Skeletal muscle tissue (tissue), 4 donors: ENCODE results near the gene DPP3. TPM values are rescaled to one million over a fixed set of nuclear protein-coding genes. Genes with fewer than 3 reads are reported as not detected.
A peak's percentile ranks its signal among the peaks of the same experiment; 100 is the strongest.
"Not testable (repeated sequence)": the region's sequence is repeated elsewhere in the genome, so short reads cannot be mapped to it uniquely, and the experiment has no call there.

Experiments used
- H3K27ac ChIP-seq: one replicate; pipeline ENCODE4 v1.7.0; 2013; ENCODE audit warnings: mild to moderate bottlenecking, low read depth, low read length, inconsistent platforms
- H3K27me3 ChIP-seq, 3 donors: one replicate each; pipeline ENCODE4 v1.7.0; 2013; ENCODE audit warnings: low read length in 3 of 3; ENCODE audit not compliant: control insufficient read depth in 3 of 3, insufficient read depth in 3 of 3
- H3K36me3 ChIP-seq, 3 donors: one replicate each; pipeline ENCODE4 v1.7.0; 2013; ENCODE audit warnings: low read length in 3 of 3; ENCODE audit not compliant: control insufficient read depth in 3 of 3, insufficient read depth in 3 of 3
- H3K4me1 ChIP-seq, 3 donors: one replicate each; pipeline ENCODE4 v1.7.0; 2013; ENCODE audit warnings: low read length in 3 of 3, mild to moderate bottlenecking in 3 of 3; ENCODE audit not compliant: control insufficient read depth in 3 of 3, insufficient read depth in 3 of 3
- H3K4me3 ChIP-seq, 3 donors: one replicate each; pipeline ENCODE4 v1.7.0; 2013; ENCODE audit warnings: low read length in 3 of 3
- H3K9ac ChIP-seq, 3 donors: one replicate each; pipeline ENCODE4 v1.7.0; 2013; ENCODE audit warnings: low read length in 3 of 3, mild to moderate bottlenecking in 3 of 3, moderate library complexity in 2 of 3, low read depth in 1 of 3
- H3K9me3 ChIP-seq, 3 donors: one replicate each; pipeline ENCODE4 v1.7.0; 2013; ENCODE audit warnings: low read length in 3 of 3; ENCODE audit not compliant: control insufficient read depth in 3 of 3
- total RNA-seq: library from RNA; depleted of rRNA; stranded (reverse); fragments of >200 nt; gene quantifications from one replicate; pipeline ENCODE4 v1.2.3, GENCODE V29; 2014
- donor health status: Osteomylitis.

The DPP3 gene
- total RNA-seq, 1 donor from 2014 or later: 26.1 TPM

DNA sequence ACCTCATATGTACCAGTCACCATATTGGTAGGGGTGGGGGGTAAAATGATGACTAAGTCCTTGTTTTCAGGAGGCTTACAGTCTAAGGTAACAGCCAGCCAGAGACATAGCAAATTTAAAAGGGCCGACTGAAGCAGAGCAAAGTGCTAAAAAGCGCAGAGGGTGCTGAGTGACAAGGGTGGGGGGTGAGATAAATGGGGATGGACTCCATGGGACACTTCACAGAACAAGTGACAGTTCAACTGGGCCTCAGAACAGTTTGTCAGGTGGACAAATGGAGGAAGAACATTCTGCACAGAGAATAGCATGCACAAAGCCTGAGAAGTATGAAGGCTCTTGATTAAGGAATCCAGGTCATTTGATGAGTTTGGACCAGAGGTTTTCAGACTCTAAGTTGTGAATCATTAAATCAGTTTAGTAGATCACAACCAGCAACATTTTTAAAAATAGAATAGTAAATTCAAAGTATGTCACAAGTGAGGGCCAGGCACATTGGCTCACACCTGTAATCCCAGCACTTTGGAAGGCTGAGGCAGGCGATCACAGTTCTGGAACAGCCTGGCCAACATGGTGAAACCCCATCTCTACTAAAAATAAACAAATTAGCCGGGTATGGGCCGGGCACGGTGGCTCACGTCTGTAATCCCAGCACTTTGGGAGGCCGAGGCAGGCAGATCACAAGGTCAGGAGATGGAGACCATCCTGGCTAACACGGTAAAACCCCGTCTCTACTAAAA, 44.2 kb downstream of the DPP3 start:
- no peaks in the 10 kb centered on the region for H3K9me3 ChIP-seq
- no peaks in the 10 kb centered on the region for H3K27me3 ChIP-seq
- H3K4me1 ChIP-seq: peaks cover 4 to 9% (median 5%) of the 10 kb centered on the region in 3 donors
- no peak overlapping the region for H3K9ac ChIP-seq
- H3K27ac ChIP-seq: peak overlapping the region; percentile 56
- no peak overlapping the region for H3K4me3 ChIP-seq
- peaks cover 17 to 38% (median 36%) of the 10 kb centered on the region in 3 donors for H3K36me3 ChIP-seq

DNA sequence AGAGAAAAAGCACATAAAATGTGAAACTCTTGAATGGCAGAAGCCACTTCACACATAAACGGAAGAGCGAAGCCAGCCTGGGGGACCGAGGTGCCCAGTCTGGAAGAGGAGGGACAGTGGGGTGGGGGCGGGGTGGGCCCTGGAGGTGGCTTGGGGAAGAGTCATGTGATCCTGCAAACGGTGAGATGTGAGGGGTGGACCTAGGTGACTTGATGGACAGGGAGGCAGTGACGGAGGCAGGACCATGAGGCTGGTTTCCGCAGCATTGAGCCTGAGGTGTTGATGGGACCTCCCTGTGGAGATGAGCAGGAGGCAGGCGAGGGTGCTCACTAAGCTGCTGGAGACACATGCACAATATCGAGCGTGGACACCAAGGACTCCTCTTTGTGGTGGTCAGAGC, 48.8 kb downstream of the DPP3 start:
- Histone ChIP-seq H3K36me3 (peaks cover 13 to 20% (median 13%) of the 10 kb centered on the region in 3 donors), H3K4me3 (no peak overlapping the region), H3K27me3 (no peaks in the 10 kb centered on the region), H3K4me1 (peaks cover 5 to 16% (median 6%) of the 10 kb centered on the region in 3 donors), H3K9me3 (no peaks in the 10 kb centered on the region), H3K9ac (no peak overlapping the region), H3K27ac (no peak overlapping the region)

DNA sequence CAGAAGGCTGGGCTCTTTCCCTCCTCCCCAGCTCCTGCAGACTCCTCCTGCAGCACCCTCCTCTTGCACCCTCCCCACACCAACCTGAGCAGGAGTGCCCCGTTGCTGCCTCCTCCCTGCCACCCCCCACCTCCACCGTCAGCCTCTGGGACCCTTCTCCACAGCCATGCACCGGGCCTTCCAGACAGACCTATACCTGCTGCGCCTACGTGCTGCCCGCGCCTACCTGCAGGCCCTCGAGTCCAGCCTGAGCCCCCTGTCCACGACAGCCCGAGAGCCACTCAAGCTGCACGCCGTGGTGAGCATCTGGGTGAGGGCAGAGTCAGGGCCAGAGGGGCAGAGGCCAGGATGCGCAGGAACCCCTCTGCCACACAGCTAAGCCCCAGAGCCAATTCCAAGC, 49.4 kb downstream of the DPP3 start:
- Histone ChIP-seq H3K9me3 (no peaks in the 10 kb centered on the region), H3K4me3 (no peak overlapping the region), H3K27me3 (no peaks in the 10 kb centered on the region), H3K4me1 (peaks cover 0 to 11% (median 3%) of the 10 kb centered on the region in 3 donors), H3K36me3 (peaks cover 13 to 20% (median 13%) of the 10 kb centered on the region in 3 donors), H3K27ac (no peak overlapping the region), H3K9ac (no peak overlapping the region)

DNA sequence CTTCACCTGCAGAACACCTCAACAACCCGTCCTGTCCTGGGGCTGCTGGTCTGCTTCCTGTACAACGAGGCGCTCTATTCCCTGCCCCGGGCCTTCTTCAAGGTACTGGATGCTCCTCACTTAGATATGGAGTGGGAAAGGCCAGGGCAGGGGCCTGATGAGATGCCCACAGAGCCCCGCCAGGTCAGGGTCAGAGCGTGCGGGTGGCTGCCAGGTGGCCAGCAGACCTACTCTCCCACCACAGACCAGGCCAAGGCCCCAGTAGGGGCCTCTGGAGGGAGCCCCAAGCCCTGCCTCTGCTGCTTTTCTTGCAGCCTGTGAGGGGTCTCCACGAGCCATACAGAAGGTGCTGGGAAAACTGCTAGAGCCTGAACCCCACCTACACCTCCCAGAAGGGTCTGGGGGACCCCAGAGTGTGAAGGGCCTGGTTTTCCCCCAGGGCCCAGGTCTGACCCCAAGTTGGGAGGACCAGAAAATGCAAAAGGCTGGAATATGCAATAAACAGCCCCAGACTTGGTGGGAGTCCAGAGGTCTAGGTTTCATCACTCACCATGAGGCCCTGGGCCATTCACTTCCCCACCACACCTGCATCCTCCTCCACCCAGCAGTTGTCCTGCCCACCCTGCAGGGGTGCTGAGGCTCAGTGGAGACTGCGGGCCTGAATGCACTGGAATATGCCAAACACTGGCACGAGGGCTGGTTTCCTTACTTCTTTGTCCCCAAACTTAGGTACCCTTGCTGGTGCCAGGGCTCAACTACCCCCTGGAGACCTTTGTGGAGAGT, 50.9 kb downstream of the DPP3 start:
- Histone ChIP-seq H3K27me3 (no peaks in the 10 kb centered on the region), H3K4me3 (no peak overlapping the region), H3K27ac (no peak overlapping the region), H3K4me1 (peaks cover 0 to 11% (median 3%) of the 10 kb centered on the region in 3 donors), H3K36me3 (peaks cover 13 to 20% (median 16%) of the 10 kb centered on the region in 3 donors), H3K9ac (no peak overlapping the region), H3K9me3 (no peaks in the 10 kb centered on the region)

DNA sequence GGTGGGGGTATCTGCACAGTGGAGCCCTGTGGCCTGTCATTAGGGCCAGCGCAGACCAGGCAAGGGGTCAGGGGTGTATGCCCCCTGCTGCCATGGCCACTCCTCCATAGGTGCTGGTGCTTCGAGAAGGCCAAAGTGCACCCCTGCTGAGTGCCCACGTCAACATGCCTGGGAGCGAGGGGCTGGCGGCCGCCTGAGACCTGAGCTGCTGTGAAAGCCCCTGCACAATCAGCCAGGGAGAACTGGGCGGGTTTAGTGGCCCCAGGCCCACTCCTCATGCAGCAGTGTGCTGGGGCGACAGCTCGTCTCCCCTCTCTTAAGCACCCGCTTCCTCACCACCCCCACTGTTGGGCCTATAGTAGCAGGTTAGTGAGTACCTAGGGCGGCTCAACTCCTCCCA, 51.6 kb downstream of the DPP3 start:
- Histone ChIP-seq H3K27ac (no peak overlapping the region), H3K27me3 (no peaks in the 10 kb centered on the region), H3K4me1 (peaks cover 0 to 11% (median 3%) of the 10 kb centered on the region in 3 donors), H3K4me3 (no peak overlapping the region), H3K36me3 (peaks cover 7 to 15% (median 13%) of the 10 kb centered on the region in 3 donors), H3K9me3 (no peaks in the 10 kb centered on the region), H3K9ac (no peak overlapping the region)

DNA sequence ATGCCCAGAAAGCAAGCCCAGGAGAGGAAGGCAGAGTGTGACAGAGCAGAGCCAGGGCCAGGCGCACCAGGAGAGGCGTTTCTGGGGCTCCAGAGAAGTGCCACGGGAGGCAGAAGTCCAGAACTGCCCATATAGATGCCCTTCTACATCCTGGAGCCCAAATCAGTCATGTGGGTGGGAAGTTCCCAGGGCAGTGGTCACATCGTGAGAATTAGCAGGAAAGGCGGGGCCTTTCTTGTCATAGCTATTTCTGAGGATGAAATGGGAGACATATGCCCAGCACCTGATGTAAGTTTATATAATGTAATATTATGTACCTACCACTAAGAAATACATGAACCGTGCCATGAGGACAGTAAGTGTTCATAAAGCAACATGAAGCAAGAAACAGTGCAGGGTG, 52.5 kb downstream of the DPP3 start:
- H3K27ac ChIP-seq: no peak overlapping the region
- H3K4me3 ChIP-seq: no peak overlapping the region
- peaks cover 0 to 11% (median 3%) of the 10 kb centered on the region in 3 donors for H3K4me1 ChIP-seq
- peaks cover 7 to 12% (median 11%) of the 10 kb centered on the region in 3 donors for H3K36me3 ChIP-seq
- no peaks in the 10 kb centered on the region for H3K9me3 ChIP-seq
- no peaks in the 10 kb centered on the region for H3K27me3 ChIP-seq
- H3K9ac ChIP-seq: no peak overlapping the region

DNA sequence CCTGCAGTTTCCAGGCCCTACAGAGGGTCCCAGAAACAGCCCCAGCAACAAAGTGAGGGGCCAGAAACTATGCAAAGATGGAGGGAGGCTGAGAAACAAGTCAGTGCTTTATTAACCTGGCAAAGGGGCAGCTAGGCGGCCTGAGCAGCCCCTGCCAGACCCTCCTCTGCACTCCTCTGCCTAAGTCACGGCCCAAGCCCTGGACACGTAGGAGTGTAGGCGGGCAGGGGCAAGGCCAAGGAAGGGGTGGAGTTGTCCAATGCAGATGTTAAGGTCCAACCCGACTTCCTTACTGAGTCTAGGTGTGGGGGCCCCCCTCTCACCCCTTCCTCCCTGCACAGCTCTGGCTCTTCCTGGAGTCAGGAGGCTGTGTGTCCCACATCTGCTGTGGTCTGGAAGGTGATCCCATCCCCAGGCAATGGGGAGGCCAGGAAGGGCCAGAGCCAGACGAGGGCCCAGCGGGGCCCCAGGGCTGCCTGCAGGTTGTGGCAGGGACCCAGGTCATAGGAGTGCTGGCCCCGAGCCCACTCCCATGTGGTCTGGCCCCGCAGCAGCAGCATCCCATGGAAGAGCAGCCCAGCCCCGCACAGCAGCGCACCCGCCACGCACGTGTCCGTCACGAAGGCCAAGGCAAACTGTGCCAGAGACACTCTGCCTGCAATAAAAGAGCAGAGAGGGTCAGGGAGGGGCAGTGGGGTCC, 59.1 kb downstream of the DPP3 start:
- Histone ChIP-seq H3K9ac (peak overlapping the region in 1 of 3 donors; percentile 25), H3K4me1 (peaks cover 29 to 31% (median 31%) of the 10 kb centered on the region in 3 donors), H3K36me3 (peaks cover 14 to 24% (median 19%) of the 10 kb centered on the region in 3 donors), H3K4me3 (no peak overlapping the region), H3K27ac (no peak overlapping the region), H3K9me3 (no peaks in the 10 kb centered on the region), H3K27me3 (no peaks in the 10 kb centered on the region)

DNA sequence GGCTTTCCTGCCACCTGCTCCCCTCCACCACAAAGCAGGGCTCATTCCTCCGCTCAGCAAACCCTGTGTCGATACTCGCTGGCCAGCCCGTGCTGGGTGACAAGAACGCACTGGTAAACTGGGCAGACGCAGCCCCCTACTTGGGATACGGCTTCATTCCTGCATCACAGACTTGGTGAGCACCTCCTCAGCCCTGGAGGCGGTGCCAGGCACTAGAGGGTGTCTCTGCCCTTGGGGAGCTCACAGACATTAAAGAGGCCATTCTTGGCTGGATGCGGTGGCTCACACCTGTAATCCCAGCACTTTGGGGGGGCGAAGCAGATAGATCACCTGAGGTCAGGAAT, 59.6 kb downstream of the DPP3 start:
- H3K9ac ChIP-seq: peak overlapping the region in 1 of 3 donors; percentile 25
- H3K27ac ChIP-seq: no peak overlapping the region
- H3K4me1 ChIP-seq: peaks cover 32 to 35% (median 35%) of the 10 kb centered on the region in 3 donors
- H3K9me3 ChIP-seq: no peaks in the 10 kb centered on the region
- H3K36me3 ChIP-seq: peaks cover 14 to 24% (median 19%) of the 10 kb centered on the region in 3 donors
- H3K27me3 ChIP-seq: no peaks in the 10 kb centered on the region
- H3K4me3 ChIP-seq: no peak overlapping the region

DNA sequence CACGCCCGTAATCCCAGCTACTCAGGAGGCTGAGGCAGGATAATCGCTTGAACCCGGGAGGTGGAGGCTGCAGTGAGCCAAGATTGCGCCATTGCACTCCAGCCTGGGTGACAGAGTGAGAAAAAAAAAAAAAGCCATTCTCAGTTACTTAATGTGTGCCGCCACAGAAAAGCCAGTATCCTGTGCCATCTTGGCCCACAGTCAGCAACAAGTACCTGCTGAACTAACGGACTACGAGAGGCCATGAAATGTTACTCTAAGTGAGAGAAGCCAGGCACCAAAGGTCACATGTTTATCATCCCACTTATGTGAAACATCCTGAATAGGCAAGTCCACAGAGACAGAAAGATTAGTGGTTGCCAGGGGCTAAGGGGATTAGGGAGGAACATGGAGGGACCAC, 60.4 kb downstream of the DPP3 start:
- H3K4me1 ChIP-seq: peaks cover 39 to 43% (median 41%) of the 10 kb centered on the region in 3 donors
- not testable (repeated sequence) for H3K9ac ChIP-seq, H3K27me3 ChIP-seq, H3K9me3 ChIP-seq, H3K4me3 ChIP-seq, H3K27ac ChIP-seq
- H3K36me3 ChIP-seq: peaks cover 14 to 24% (median 19%) of the 10 kb centered on the region in 3 donors
